Measurements from ENCODE around the gene ERP44. TPM values are rescaled to one million over a fixed set of nuclear protein-coding genes. Genes with fewer than 3 reads are reported as not detected.

ERP44 gene
- total and polyA plus RNA-seq, 8 donors: 10.6 to 18.3 (median 14.7) TPM

DNA sequence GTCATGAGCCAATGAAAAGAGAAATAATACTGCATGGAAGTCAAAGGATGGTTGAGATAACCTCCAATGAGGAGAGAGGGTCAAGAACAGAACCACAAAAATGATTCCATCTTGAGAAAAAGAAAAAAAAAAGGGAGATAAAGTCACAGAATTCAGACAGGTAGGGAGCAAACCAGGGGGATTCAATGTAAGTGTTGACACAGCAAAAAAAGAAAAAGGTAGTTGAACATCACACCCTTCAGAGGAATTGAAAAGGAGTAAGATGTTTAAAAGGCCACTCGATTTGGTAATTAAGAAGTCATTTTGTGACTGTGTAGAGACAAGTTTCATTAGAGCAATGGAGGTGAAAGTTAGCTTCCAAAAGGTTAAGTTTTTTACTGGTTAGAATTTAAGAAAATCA, 79.3 kb downstream of the ERP44 start:
- H3K36me3 ChIP-seq: peaks cover 0 to 22% (median 0%) of the 10 kb centered on the region in 3 donors
- no peaks in the 10 kb centered on the region for H3K9me3 ChIP-seq
- no peaks in the 10 kb centered on the region for H3K27me3 ChIP-seq
- 87 to 89% methylated on average over 1 of the region's 1 CpG for WGBS, 2 donors
- no peak overlapping the region for H3K27ac ChIP-seq
- no peak for DNase-seq
- FAIRE-seq: no peak
- peaks cover 0 to 5% (median 0%) of the 10 kb centered on the region in 3 donors for H3K4me1 ChIP-seq
- no peak for ATAC-seq
- TF ChIP-seq, protein P1, sequence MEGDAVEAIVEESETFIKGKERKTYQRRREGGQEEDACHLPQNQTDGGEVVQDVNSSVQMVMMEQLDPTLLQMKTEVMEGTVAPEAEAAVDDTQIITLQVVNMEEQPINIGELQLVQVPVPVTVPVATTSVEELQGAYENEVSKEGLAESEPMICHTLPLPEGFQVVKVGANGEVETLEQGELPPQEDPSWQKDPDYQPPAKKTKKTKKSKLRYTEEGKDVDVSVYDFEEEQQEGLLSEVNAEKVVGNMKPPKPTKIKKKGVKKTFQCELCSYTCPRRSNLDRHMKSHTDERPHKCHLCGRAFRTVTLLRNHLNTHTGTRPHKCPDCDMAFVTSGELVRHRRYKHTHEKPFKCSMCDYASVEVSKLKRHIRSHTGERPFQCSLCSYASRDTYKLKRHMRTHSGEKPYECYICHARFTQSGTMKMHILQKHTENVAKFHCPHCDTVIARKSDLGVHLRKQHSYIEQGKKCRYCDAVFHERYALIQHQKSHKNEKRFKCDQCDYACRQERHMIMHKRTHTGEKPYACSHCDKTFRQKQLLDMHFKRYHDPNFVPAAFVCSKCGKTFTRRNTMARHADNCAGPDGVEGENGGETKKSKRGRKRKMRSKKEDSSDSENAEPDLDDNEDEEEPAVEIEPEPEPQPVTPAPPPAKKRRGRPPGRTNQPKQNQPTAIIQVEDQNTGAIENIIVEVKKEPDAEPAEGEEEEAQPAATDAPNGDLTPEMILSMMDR (IDR thresholded peaks at IDR 0.05): no peak
- intact Hi-C loops (cut with DNase I): no loop called here
- H3K4me3 ChIP-seq: no peak overlapping the region

DNA sequence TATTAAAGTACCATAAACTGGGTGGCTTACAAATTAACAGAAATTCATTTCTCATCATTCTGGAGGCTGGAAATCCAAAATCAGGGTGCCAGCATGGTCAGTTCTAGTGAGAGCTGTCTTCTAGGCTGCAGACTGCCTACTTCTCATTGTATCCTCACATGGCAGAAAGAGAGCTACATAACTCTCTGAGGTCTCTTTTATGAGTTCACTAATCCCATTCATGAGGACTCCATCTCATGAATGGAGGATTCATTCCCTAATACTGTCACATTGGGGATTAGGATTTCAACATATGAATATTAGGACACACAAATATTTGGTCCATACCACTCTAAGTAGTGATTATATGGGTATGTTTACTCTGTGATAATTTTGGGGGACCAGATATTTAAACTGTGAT, 84.0 kb downstream of the ERP44 start:
- Histone ChIP-seq H3K27me3 (no peaks in the 10 kb centered on the region), H3K36me3 (peaks cover 0 to 22% (median 0%) of the 10 kb centered on the region in 3 donors), H3K4me3 (no peak overlapping the region), H3K27ac (no peak overlapping the region), H3K9me3 (no peaks in the 10 kb centered on the region), H3K4me1 (no peaks in the 10 kb centered on the region)
- DNase-seq (no peak), ATAC-seq (no peak), FAIRE-seq (no peak)
- intact Hi-C loops (cut with DNase I): no loop called here
- TF ChIP-seq, protein P1 (IDR thresholded peaks at IDR 0.05): no peak

DNA sequence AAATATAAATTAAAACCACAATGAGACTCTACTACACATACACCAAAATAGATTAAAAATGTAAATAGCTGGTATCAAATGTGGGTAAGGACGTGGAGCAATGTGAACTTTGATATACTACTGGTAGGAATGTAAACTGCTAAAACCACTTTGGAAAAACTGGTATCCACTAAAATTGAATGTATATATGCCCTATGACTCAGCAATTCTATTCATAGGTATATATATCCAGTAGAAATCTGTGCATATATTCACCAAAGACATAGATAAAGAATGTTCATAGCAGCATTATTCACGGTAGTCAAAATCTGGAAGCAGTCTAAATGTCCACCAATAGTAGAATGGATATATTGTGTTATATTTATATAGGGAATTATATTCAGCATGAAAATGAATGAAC, 85.2 kb downstream of the ERP44 start:
- Histone ChIP-seq H3K4me1 (no peaks in the 10 kb centered on the region), H3K27ac (no peak overlapping the region), H3K27me3 (no peaks in the 10 kb centered on the region), H3K9me3 (no peaks in the 10 kb centered on the region), H3K36me3 (peaks cover 0 to 22% (median 0%) of the 10 kb centered on the region in 3 donors), H3K4me3 (no peak overlapping the region)
- 54 to 65% methylated on average over 2 of the region's 2 CpGs for WGBS, 2 donors
- intact Hi-C loops (cut with DNase I): no loop called here
- no peak for DNase-seq
- FAIRE-seq: no peak
- ATAC-seq: no peak
- TF ChIP-seq, protein P1 (IDR thresholded peaks at IDR 0.05): no peak

DNA sequence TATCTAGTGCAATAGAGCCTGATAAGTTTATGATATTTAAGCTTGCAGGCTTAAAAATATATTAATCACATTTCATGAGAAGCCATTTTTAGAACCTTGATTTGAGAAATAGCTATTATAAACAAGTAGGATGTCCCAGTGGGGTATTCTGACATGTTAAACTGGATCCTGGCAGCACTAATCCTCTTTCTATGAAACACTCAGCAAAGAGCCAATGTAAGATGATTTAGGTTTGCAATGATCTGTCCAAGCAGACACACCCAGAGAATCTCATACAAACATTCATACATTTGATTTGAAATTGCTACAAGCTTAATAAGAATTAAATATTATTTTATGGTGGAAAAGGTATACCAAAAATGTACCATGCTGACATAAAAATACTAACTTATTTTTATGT, 86.5 kb downstream of the ERP44 start:
- no peak for ATAC-seq

DNA sequence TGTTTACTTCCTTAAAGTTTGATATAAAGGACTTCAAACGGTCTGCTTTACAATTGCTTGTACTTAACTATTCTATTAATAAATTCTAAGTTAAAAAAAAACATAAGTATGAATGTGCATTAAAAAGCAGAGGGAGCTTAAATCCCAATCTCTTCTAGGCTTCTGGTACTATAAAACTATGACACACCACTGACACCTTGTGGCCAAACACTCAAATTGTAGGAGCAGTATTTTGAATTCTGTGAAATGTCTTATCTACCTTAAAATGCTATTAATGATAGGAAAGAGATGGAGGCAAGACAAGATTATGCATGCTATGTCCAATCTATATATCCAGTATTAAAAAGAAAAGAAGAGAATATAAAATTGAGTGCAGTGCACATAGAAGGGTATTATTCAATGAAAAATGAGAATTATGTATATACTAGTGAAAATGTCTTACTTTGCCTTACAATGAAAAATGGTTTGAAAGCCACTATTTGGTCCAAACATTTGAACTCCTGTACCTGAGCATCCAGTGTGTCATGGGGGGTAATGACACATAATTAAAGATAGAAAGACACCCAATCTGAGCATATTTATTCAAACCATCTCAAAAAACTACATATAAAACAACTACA, 87.6 kb downstream of the ERP44 start:
- ATAC-seq: peak; percentile 60 to 79 (median 72)
- intact Hi-C loops (cut with DNase I): no loop called here
- Histone ChIP-seq H3K27me3 (no peaks in the 10 kb centered on the region), H3K4me1 (no peaks in the 10 kb centered on the region), H3K36me3 (peaks cover 0 to 10% (median 4%) of the 10 kb centered on the region in 3 donors), H3K4me3 (no peak overlapping the region), H3K27ac (no peak overlapping the region), H3K9me3 (no peaks in the 10 kb centered on the region)
- TF ChIP-seq, protein P1 (IDR thresholded peaks at IDR 0.05): peak in 3 of 4 donors; percentile 48 to 54 (median 49)
- peak; percentile 85 for FAIRE-seq
- peak in 2 of 6 donors; percentile 10 to 29 for DNase-seq
- WGBS, 2 donors: 45 to 51% methylated on average over 1 of the region's 1 CpG

More for the DNA sequence above, 86.5 kb downstream of the ERP44 start:
- TF ChIP-seq, protein P1 (IDR thresholded peaks at IDR 0.05): no peak
- H3K27me3 ChIP-seq: no peaks in the 10 kb centered on the region
- no peak for DNase-seq
- FAIRE-seq: no peak
- H3K36me3 ChIP-seq: peaks cover 0 to 22% (median 0%) of the 10 kb centered on the region in 3 donors
- no peaks in the 10 kb centered on the region for H3K4me1 ChIP-seq
- intact Hi-C loops (cut with DNase I): no loop called here
- no peak overlapping the region for H3K4me3 ChIP-seq
- H3K9me3 ChIP-seq: no peaks in the 10 kb centered on the region
- no peak overlapping the region for H3K27ac ChIP-seq

All from pancreas (tissue), 10 donors.